A673 (cell line): ENCODE measurements around the gene TWNK. TPM values are rescaled to one million over a fixed set of nuclear protein-coding genes. Genes with fewer than 3 reads are reported as not detected.

Experiments used
- BruUV-seq: library from RNA; stranded (reverse); fragments of 400-500 nt; replicated peaks from 2 replicates; lab custom pipeline; 2021; lab: Mats Ljungman, UMichigan
- CTCF ChIA-PET: fragments of 300-600 bp; sonication (Branson Sonifier 250); formaldehyde crosslinking; loops from one replicate; lab custom pipeline; 2022; ENCODE audit warnings: antibody characterized with exemption; lab: Charles Lee
- POLR2A ChIA-PET: fragments of 300-600 bp; sonication (Branson Sonifier 250); formaldehyde crosslinking; loops from one replicate; lab custom pipeline; 2022; ENCODE audit warnings: antibody characterized with exemption; ENCODE audit not compliant: low non-redundant PET; lab: Charles Lee
- DNase-seq: peaks from one replicate; pipeline ENCODE4 v3.0.0-alpha.2; 2015; ENCODE audit warnings: low spot score
- H3K27ac ChIP-seq: fragments of 200-600 bp; sonication (generic); 2 replicates; pipeline ENCODE4 v1.5.1; 2016; ENCODE audit warnings: mixed run types, low read depth, mild to moderate bottlenecking, mixed read lengths, antibody characterized with exemption, low read length; ENCODE audit not compliant: poor library complexity, severe bottlenecking
- H3K27me3 ChIP-seq: fragments of 200-600 bp; sonication (generic); replicated peaks from 2 replicates; pipeline ENCODE4 v1.6.1; 2017; ENCODE audit warnings: mixed run types, low read depth, mild to moderate bottlenecking, mixed read lengths, antibody characterized with exemption, low read length; ENCODE audit not compliant: insufficient read depth, poor library complexity
- H3K36me3 ChIP-seq: fragments of 200-600 bp; sonication (generic); 2 replicates; pipeline ENCODE4 v1.6.1; 2016; ENCODE audit warnings: mixed run types, mild to moderate bottlenecking, mixed read lengths, antibody characterized with exemption, low read length; ENCODE audit not compliant: insufficient read depth, poor library complexity, severe bottlenecking
- H3K4me1 ChIP-seq: fragments of 200-600 bp; sonication (generic); 2 replicates; pipeline ENCODE4 v1.6.1; 2017; ENCODE audit warnings: mixed run types, mild to moderate bottlenecking, mixed read lengths, antibody characterized with exemption, low read length; ENCODE audit not compliant: insufficient read depth, poor library complexity, severe bottlenecking
- H3K4me3 ChIP-seq: fragments of 200-600 bp; sonication (generic); 2 replicates; pipeline ENCODE4 v1.5.1; 2016; ENCODE audit warnings: low read depth, mixed run types, mild to moderate bottlenecking, mixed read lengths, low read length; ENCODE audit not compliant: poor library complexity, severe bottlenecking
- H3K9me3 ChIP-seq: fragments of 200-600 bp; sonication (generic); 2 replicates; pipeline ENCODE4 v1.6.1; 2016; ENCODE audit warnings: mixed run types, low read depth, mild to moderate bottlenecking, mixed read lengths, antibody characterized with exemption, low read length; ENCODE audit not compliant: poor library complexity, severe bottlenecking
- EZH2 ChIP-seq: fragments of 200-600 bp; sonication (generic); IDR thresholded peaks from 2 replicates; pipeline ENCODE4 v1.6.1; 2017; ENCODE audit warnings: borderline replicate concordance, low read depth, mild to moderate bottlenecking, mixed read lengths, antibody characterized with exemption, low read length; ENCODE audit not compliant: poor library complexity, severe bottlenecking
- intact Hi-C: fragments of 100-400 bp; cut with micrococcal nuclease; formaldehyde crosslinking; loops from one replicate; pipeline ENCODE4 v1.10.0; 2022; ENCODE audit not compliant: unreplicated experiment
- total RNA-seq: library from RNA; stranded (reverse); gene quantifications from 2 replicates; pipeline ENCODE4 v1.2.3, GENCODE V29; 2021
- TF ChIP-seq, protein P1 (sequence below): fragments of 300-800, 200-600 bp; sonication (generic); conservative IDR thresholded peaks from 2 replicates; pipeline ENCODE4 v1.5.1; 2017; ENCODE audit warnings: low read depth, mild to moderate bottlenecking, antibody characterized with exemption, low read length, moderate library complexity, mixed read lengths

The TWNK gene
- total RNA-seq, 1 experiment from 2014 or later = 29.5 TPM

DNA sequence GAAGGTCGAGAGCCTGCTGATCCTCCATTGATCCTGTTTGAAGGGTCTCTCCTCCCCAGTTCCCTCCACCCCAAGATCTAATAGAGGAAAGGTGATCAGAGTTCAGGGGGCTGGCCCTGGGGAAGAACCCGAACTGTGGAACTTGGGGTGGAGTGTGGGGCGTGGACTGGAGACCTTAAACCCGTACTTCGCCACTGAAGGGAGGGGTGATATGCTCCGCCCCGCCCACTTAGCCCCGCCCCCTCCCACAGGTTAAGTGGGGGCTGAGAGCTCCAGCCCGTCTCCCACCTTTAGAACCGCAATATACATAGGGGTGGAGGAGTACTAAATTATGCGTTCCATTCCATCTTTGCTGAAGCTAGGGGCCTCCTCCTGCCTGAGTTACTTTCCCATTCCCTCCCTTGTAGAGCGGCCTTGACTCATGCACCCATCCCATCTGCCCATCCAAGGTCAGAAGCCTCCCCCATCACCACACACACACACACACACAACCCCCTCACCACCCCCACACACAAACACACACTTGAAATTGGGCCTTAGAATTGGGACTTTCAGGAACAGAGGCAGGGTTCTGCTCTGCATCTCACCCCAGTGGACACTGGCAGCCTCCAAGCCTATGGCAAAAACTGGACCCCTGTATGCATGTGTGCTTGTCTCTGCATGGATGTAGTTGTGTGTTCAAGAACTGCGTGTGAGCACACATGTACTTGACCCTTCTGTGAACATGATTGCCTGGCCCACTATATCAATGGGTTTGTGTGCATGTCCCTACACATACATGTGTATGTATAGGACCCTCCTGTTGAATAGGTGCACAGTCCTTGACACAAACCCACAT lies 17.0 kb upstream of the TWNK start:
- H3K4me3 ChIP-seq = peak overlapping the region; percentile 69
- BruUV-seq = no TSS peak
- no peak for DNase-seq
- CTCF ChIA-PET = interaction anchor here (0.5 kb wide), 1 partner anchor 494 kb away, joined by 3 read pairs; no protein-coding TSS in a partner anchor
- peaks cover 5% of the 10 kb centered on the region for H3K4me1 ChIP-seq
- intact Hi-C loops = no loop called here
- no peaks in the 10 kb centered on the region for H3K9me3 ChIP-seq
- no peaks in the 10 kb centered on the region for H3K27me3 ChIP-seq
- H3K27ac ChIP-seq = no peak overlapping the region
- no peaks in the 10 kb centered on the region for H3K36me3 ChIP-seq
- POLR2A ChIA-PET = no interaction called here
- TF ChIP-seq, protein P1, sequence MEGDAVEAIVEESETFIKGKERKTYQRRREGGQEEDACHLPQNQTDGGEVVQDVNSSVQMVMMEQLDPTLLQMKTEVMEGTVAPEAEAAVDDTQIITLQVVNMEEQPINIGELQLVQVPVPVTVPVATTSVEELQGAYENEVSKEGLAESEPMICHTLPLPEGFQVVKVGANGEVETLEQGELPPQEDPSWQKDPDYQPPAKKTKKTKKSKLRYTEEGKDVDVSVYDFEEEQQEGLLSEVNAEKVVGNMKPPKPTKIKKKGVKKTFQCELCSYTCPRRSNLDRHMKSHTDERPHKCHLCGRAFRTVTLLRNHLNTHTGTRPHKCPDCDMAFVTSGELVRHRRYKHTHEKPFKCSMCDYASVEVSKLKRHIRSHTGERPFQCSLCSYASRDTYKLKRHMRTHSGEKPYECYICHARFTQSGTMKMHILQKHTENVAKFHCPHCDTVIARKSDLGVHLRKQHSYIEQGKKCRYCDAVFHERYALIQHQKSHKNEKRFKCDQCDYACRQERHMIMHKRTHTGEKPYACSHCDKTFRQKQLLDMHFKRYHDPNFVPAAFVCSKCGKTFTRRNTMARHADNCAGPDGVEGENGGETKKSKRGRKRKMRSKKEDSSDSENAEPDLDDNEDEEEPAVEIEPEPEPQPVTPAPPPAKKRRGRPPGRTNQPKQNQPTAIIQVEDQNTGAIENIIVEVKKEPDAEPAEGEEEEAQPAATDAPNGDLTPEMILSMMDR = no peak
- no peak for TF ChIP-seq EZH2

DNA sequence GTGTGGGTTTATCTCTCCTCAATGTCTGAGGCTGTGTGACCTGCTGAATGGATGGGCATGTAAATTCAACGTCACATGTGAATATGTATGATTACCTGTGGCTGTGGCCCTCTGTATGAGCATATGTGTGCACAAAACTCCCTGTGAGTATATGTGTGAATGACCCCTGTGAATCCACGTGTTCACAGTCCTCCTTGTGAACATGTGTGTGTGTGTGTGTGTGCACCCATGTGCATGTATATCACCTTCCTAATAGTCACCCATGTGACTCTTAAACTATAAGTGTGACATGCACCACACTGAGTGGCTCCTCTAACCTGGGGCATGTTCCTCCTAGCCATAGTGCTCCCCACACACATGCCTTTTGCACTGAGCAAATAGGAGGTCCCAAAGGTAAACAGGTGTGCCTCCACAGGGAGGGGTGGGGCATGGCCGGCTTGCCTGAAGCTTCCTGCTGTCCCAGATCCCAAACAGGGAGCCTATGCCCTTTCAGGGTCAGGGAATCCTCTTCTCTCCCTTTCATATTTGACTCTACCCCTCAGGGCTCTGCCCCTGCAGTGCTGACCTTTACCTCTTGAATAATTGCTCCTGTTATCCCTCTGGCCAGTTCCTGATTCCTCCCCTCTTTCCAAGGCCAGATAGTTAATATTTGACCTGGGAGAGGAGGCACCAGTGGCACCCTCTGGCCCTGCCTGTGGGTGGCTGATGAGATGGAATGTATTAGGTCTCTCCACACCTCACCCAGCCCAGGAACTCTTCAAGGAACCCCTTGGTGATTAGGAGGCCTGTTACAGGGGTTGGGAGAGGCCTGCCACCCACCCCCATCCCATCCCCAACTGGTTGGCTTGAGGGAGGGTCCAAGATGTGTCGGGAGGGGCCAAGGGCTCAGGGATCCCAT lies 16.2 kb upstream of the TWNK start:
- Histone ChIP-seq H3K36me3 (no peaks in the 10 kb centered on the region), H3K9me3 (no peaks in the 10 kb centered on the region), H3K27ac (no peak overlapping the region), H3K4me1 (peaks cover 5% of the 10 kb centered on the region), H3K4me3 (no peak overlapping the region), H3K27me3 (no peaks in the 10 kb centered on the region)
- ChIA-PET CTCF (interaction anchor here (0.6 kb wide), 1 partner anchor 14 kb away, joined by 3 read pairs; no protein-coding TSS in a partner anchor), POLR2A (no interaction called here)
- no TSS peak for BruUV-seq
- no peak for DNase-seq
- intact Hi-C loops = no loop called here
- TF ChIP-seq, protein P1 = no peak
- no peak for TF ChIP-seq EZH2

DNA sequence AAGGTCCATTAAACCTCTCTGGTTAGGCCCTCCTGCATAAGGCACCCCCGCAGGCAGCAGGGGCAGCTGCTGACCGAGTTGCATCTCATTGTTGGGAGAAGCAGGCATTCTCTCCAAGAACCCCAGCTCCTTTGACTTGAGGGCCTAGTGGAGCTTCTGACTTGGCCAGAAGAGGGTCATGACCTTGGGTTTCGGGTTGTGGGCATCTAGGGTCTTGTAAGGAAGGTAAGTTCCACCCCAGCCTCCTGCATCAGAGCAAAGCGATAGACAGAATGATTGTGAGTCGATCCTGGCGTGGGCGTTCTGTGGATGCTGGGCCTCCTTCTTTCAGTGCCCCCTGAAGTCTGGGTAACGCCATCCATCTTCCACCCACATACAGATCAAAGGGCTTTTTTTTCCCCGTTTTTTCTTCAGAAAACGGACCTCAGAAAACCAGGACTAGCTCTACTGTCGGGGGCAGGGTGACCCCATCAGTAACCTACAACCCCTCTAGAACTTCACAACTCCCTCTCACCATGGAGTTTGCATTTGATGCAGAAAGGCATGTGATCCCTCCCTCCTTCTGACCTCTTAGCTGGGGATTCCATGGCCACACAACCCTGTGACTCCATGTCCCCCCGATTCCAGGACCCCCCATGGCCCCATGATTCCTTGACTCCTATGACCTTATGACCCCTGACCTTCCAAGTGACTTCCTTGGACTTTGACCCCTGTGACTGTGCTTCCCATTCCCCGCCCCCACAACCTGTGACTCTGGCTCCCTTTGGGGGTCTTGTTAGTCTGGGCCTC lies 15.0 kb upstream of the TWNK start:
- H3K9me3 ChIP-seq = no peaks in the 10 kb centered on the region

More for the DNA sequence above, 15.0 kb upstream of the TWNK start:
- ChIA-PET CTCF (interaction anchor here (0.5 to 0.6 kb wide), 2 partner anchors 15 to 38 kb away, joined by 3 read pairs; no protein-coding TSS in a partner anchor), POLR2A (no interaction called here)
- TF ChIP-seq, protein P1 = no peak
- TF ChIP-seq EZH2 = no peak
- Histone ChIP-seq H3K4me1 (peaks cover 5% of the 10 kb centered on the region), H3K27ac (no peak overlapping the region), H3K36me3 (no peaks in the 10 kb centered on the region), H3K27me3 (no peaks in the 10 kb centered on the region), H3K4me3 (no peak overlapping the region)
- DNase-seq = no peak
- BruUV-seq = no TSS peak
- intact Hi-C loops = no loop called here
